CD4-positive, alpha-beta T cell (primary cell): ENCODE data around the gene ADCK2. TPM values are rescaled to one million over a fixed set of nuclear protein-coding genes. Genes with fewer than 3 reads are reported as not detected.

Experiments used
- ATAC-seq: fragments of 200-7000 bp; cut with Tn5 transposase; one replicate; pipeline ENCODE4 v1.10.0; 2022; ENCODE audit warnings: mild to moderate bottlenecking; ENCODE audit not compliant: poor library complexity
- CTCF ChIA-PET: fragments of 350-600 bp; sonication (Branson Sonifier 250); formaldehyde crosslinking; loops from one replicate; lab custom pipeline; 2021; ENCODE audit warnings: antibody characterized with exemption, inconsistent platforms; lab: Charles Lee
- POLR2A ChIA-PET: fragments of 350-600 bp; sonication (Branson Sonifier 250); formaldehyde crosslinking; loops from one replicate; lab custom pipeline; 2021; ENCODE audit warnings: antibody characterized with exemption, inconsistent platforms; lab: Charles Lee
- DNase-seq, 14 experiments: peaks; one replicate each; pipeline ENCODE4 v3.0.0-alpha.2; 2013 to 2020; ENCODE audit warnings: mixed read lengths in 2 of 14
- H3K27ac ChIP-seq, 2 donors: one replicate each; pipeline versions ENCODE4 v1.5.1 to v1.7.0; 2013; ENCODE audit warnings: low read length in 2 of 2, low read depth in 1 of 2, mild to moderate bottlenecking in 1 of 2
- H3K27me3 ChIP-seq, 2 experiments: 1 replicate in 1 of 2; 2 replicates in 1 of 2; pipeline versions ENCODE4 v1.6.1 to v1.7.0; 2013; ENCODE audit warnings: low read length in 2 of 2, control low read depth in 1 of 2, mild to moderate bottlenecking in 1 of 2, moderate library complexity in 1 of 2; ENCODE audit not compliant: insufficient read depth in 2 of 2, control insufficient read depth in 1 of 2
- H3K36me3 ChIP-seq: one replicate; pipeline ENCODE4 v1.6.1; 2013; ENCODE audit warnings: low read length, control low read depth; ENCODE audit not compliant: insufficient read depth
- H3K4me1 ChIP-seq: one replicate; pipeline ENCODE4 v1.6.1; 2013; ENCODE audit warnings: low read length, control low read depth; ENCODE audit not compliant: insufficient read depth
- H3K4me3 ChIP-seq: one replicate; pipeline ENCODE4 v1.5.1; 2013; ENCODE audit warnings: mild to moderate bottlenecking, low read length, moderate library complexity
- H3K9me3 ChIP-seq, 2 experiments: 1 replicate in 1 of 2; 2 replicates in 1 of 2; pipeline versions ENCODE4 v1.6.1 to v1.7.0; 2013; ENCODE audit warnings: low read length in 2 of 2, mild to moderate bottlenecking in 2 of 2, control low read depth in 1 of 2, moderate library complexity in 1 of 2; ENCODE audit not compliant: control insufficient read depth in 1 of 2, insufficient read depth in 1 of 2
- H3K27ac Mint-ChIP-seq: one replicate; pipeline ENCODE4 v1.8.0; 2020; ENCODE audit warnings: mixed read lengths
- H3K27me3 Mint-ChIP-seq: one replicate; pipeline ENCODE4 v1.8.0; 2021; ENCODE audit warnings: mixed read lengths
- H3K36me3 Mint-ChIP-seq: one replicate; pipeline ENCODE4 v1.8.0; 2021; ENCODE audit warnings: low read depth, mixed read lengths
- H3K4me1 Mint-ChIP-seq: one replicate; pipeline ENCODE4 v1.8.0; 2021; ENCODE audit warnings: low read depth, mixed read lengths
- H3K4me3 Mint-ChIP-seq: one replicate; pipeline ENCODE4 v1.8.0; 2020; ENCODE audit warnings: mild to moderate bottlenecking, mixed read lengths
- H3K9me3 Mint-ChIP-seq: one replicate; pipeline ENCODE4 v1.8.0; 2020; ENCODE audit warnings: mixed read lengths
- CTCF ChIP-seq: fragments of 200-600 bp; IDR thresholded peaks from one replicate; pipeline ENCODE4 v1.8.0; 2022; ENCODE audit warnings: antibody characterized with exemption, mild to moderate bottlenecking
- intact Hi-C, 2 experiments: fragments of 100-400 bp; cut with DNase I in 1 of 2; cut with micrococcal nuclease in 1 of 2; formaldehyde crosslinking; loops; one replicate each; pipeline versions ENCODE4 v1.15.1 to v1.9.0; 2023 to 2025; cut with DNase I, micrococcal nuclease
- total RNA-seq, 174 experiments: library from RNA in 2 of 174; stranded (reverse) in 2 of 174; gene quantifications; one replicate each; pipeline ENCODE4 v1.2.3 and lab custom pipeline; 2021 to 2026

ADCK2 gene
- total RNA-seq, 2 experiments from 2014 or later: 14.8 to 15.7 TPM

GRCh38 chr7:140679186-140679585, 6.4 kb downstream of the ADCK2 start:
- Histone ChIP-seq H3K27ac (no peak overlapping the region), H3K27me3 (no peaks in the 10 kb centered on the region), H3K4me1 (peaks cover 17% of the 10 kb centered on the region), H3K4me3 (no peak overlapping the region), H3K36me3 (peaks cover 46% of the 10 kb centered on the region), H3K9me3 (no peaks in the 10 kb centered on the region)
- no peaks in the 10 kb centered on the region for H3K27me3 Mint-ChIP-seq
- TF ChIP-seq CTCF: no peak
- ATAC-seq (no peak), DNase-seq (no peak)
- peaks cover 77% of the 10 kb centered on the region for H3K36me3 Mint-ChIP-seq
- no peaks in the 10 kb centered on the region for H3K9me3 Mint-ChIP-seq
- ChIA-PET POLR2A (no interaction called here), CTCF (no interaction called here)
- H3K4me3 Mint-ChIP-seq: no peak overlapping the region
- no peak overlapping the region for H3K27ac Mint-ChIP-seq
- H3K4me1 Mint-ChIP-seq: peaks cover 17% of the 10 kb centered on the region
- intact Hi-C loops: no loop called here

GRCh38 chr7:140680886-140681285, 8.1 kb downstream of the ADCK2 start:
- Mint-ChIP-seq H3K27ac (no peak overlapping the region), H3K9me3 (no peaks in the 10 kb centered on the region), H3K27me3 (no peaks in the 10 kb centered on the region), H3K36me3 (peaks cover 83% of the 10 kb centered on the region), H3K4me3 (no peak overlapping the region), H3K4me1 (peaks cover under 1% of the 10 kb centered on the region)
- no peak for TF ChIP-seq CTCF
- no peak overlapping the region for H3K4me3 ChIP-seq
- no peaks in the 10 kb centered on the region for H3K9me3 ChIP-seq
- no peak for ATAC-seq
- no peaks in the 10 kb centered on the region for H3K27me3 ChIP-seq
- ChIA-PET CTCF (no interaction called here), POLR2A (no interaction called here)
- intact Hi-C loops: no loop called here
- H3K4me1 ChIP-seq: peaks cover 3% of the 10 kb centered on the region
- H3K36me3 ChIP-seq: peaks cover 56% of the 10 kb centered on the region
- DNase-seq: no peak
- no peak overlapping the region for H3K27ac ChIP-seq

- no peak overlapping the region for H3K27ac ChIP-seq
- peaks cover under 1% of the 10 kb centered on the region for H3K4me1 ChIP-seq
- Mint-ChIP-seq H3K27me3 (no peaks in the 10 kb centered on the region), H3K27ac (no peak overlapping the region), H3K9me3 (no peaks in the 10 kb centered on the region), H3K4me1 (no peaks in the 10 kb centered on the region), H3K36me3 (peaks cover 80% of the 10 kb centered on the region), H3K4me3 (no peak overlapping the region)
- no peak for DNase-seq
- no peak overlapping the region for H3K4me3 ChIP-seq
- ATAC-seq: no peak
- ChIA-PET POLR2A (interaction anchor here (0.6 kb wide), 1 partner anchor 133 kb away, joined by 3 read pairs; no protein-coding TSS in a partner anchor), CTCF (no interaction called here)
- no peaks in the 10 kb centered on the region for H3K27me3 ChIP-seq
- H3K9me3 ChIP-seq: no peaks in the 10 kb centered on the region
- peaks cover 53% of the 10 kb centered on the region for H3K36me3 ChIP-seq
- intact Hi-C loops: no loop called here
- no peak for TF ChIP-seq CTCF
Observed at GRCh38 chr7:140681766-140682165, 9.0 kb downstream of the ADCK2 start.
